Gastroesophageal sphincter (tissue), 3 donors: ENCODE measurements around the gene AFDN.

ENCODE experiments used
- EP300 ChIP-seq: sonication (generic); formaldehyde crosslinking; IDR thresholded peaks from one replicate; pipeline ENCODE4 v1.6.1; 2017; ENCODE audit warnings: antibody characterized with exemption, mild to moderate bottlenecking
- POLR2AphosphoS5 ChIP-seq: sonication (generic); formaldehyde crosslinking; IDR thresholded peaks from one replicate; pipeline ENCODE4 v1.6.1; 2017; ENCODE audit warnings: antibody characterized with exemption
- TF ChIP-seq, protein P1 (sequence below), 4 experiments: fragments of 200-600 bp in 2 of 4; fragments of 450-650 bp in 2 of 4; sonication (generic) in 1 of 4; IDR thresholded peaks; one replicate each; pipeline ENCODE4 v1.5.1; 2017 to 2019; ENCODE audit warnings: antibody characterized with exemption in 4 of 4, mild to moderate bottlenecking in 2 of 4, moderate library complexity in 2 of 4

DNA sequence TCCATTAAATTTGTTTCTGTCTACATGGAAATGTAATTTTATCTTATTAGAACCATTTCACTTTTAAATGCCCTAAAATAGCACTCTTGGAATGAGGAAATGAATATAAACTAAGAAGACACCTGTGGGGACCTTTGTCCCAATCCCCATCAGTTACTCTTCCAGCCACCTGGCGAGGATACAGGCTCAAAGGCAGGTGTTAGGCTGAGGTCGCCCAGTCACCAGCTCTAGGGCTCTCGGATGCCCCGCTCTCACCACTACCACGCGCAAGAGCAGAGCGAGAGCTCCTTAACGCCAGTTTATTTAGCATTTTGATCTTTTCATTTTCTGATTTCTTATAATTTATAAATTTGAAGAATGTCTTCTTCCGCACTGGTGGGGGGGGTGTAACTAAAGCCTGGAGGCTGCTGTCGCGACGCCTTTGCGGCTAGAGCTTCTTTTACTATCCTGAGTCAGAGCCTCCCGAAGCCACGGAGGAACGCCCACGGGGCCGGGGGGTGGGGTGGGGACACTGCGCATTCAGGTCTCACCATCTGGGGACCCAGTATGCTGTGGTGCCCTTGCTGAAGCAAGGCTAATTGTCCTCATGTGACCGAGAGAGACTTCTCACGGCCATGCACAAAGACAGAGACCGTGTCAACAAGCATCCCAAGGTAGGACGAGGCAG is 38.7 kb upstream of the AFDN start:
- TF ChIP-seq EP300: no peak
- TF ChIP-seq, protein P1, sequence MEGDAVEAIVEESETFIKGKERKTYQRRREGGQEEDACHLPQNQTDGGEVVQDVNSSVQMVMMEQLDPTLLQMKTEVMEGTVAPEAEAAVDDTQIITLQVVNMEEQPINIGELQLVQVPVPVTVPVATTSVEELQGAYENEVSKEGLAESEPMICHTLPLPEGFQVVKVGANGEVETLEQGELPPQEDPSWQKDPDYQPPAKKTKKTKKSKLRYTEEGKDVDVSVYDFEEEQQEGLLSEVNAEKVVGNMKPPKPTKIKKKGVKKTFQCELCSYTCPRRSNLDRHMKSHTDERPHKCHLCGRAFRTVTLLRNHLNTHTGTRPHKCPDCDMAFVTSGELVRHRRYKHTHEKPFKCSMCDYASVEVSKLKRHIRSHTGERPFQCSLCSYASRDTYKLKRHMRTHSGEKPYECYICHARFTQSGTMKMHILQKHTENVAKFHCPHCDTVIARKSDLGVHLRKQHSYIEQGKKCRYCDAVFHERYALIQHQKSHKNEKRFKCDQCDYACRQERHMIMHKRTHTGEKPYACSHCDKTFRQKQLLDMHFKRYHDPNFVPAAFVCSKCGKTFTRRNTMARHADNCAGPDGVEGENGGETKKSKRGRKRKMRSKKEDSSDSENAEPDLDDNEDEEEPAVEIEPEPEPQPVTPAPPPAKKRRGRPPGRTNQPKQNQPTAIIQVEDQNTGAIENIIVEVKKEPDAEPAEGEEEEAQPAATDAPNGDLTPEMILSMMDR (IDR thresholded peaks at IDR 0.05): no peak
- no peak for TF ChIP-seq POLR2AphosphoS5
